ENCODE results near the gene RPP25L. TPM values are rescaled to one million over a fixed set of nuclear protein-coding genes. Genes with fewer than 3 reads are reported as not detected.

Gene RPP25L
- total RNA-seq, 1 donor from 2014 or later, result 17.5 TPM

- peak overlapping the region; percentile 73 for H3K4me3 Mint-ChIP-seq
- ATAC-seq (ENCODE audit: low read depth) (no peak), DNase-seq (no peak)
- no peaks in the 10 kb centered on the region for H3K36me3 Mint-ChIP-seq (ENCODE audit: low read depth)
- H3K27me3 Mint-ChIP-seq, result peaks cover 52% of the 10 kb centered on the region
- intact Hi-C loops (cut with micrococcal nuclease), result loop anchor here (1.0 kb wide), 1 partner anchor 9 kb away; the partner anchor contains the start of gene DCTN3
- H3K4me1 Mint-ChIP-seq, result peaks cover 22% of the 10 kb centered on the region
- CTCF ChIA-PET, result interaction anchor here (1.2 to 1.4 kb wide), 2 partner anchors 17 to 22 kb away, joined by 3 to 4 read pairs; partner anchors contain the start of gene GALT
- no peaks in the 10 kb centered on the region for H3K9me3 Mint-ChIP-seq
- TF ChIP-seq CTCF (IDR thresholded peaks at IDR 0.05), result no peak
- no peak overlapping the region for H3K27ac Mint-ChIP-seq
- POLR2A ChIA-PET, result interaction anchor here (1.7 kb wide), 1 partner anchor 9 kb away, joined by 7 read pairs; the partner anchor contains the start of gene SIGMAR1
These were observed 17.6 kb upstream of the RPP25L start for GRCh38 chr9:34629491-34629808.

DNA sequence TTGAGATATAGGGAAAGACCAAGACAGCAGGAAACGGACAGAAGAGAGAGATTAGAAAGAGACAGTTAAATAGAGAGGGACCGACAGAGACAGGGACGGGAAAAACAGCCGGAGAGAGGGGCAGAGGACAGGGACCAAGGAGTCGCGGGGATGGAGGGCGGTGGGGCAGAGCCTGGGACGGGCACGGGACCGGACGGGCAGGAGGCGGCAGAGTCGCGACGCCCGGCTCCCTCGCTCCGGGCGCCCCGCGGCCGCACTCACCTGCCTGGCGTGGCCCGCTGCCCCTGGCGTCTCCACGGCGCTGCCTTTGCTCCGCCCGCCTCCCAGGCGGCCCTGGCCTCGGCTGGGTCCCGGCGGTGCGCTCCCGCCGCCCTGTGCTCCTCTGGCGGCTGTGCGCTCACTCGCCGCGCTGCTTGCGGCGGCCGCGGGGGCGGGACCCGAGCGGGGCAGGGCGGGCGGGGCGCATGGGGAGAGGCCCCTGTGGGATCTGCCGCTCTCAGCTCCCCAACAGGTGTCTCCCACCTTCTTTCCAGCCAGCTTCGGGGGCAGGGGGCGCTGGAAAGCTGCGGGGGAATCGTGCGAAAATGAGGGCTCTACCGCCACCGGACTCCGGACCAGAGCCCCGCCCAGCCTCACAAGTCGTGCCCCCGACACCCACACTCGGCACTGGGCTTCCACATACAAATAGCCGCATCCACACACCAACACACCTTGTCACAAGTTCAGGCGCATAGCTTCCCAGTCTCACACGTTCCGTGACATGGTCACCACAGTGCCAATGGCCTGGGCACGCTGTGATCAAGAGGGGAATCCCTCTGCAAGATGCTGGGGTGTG is 17.0 kb upstream of the RPP25L start, which contains the start of gene ARID3C:
ARID3C (minus strand) TSS at position 411 of the 835 bp plus-strand sequence. CDS start 1,052 bp downstream, outside the sequence.
- ChIA-PET POLR2A (interaction anchor here (1.7 kb wide), 1 partner anchor 9 kb away, joined by 7 read pairs; the partner anchor contains the start of gene SIGMAR1), CTCF (interaction anchor here (1.4 kb wide), 1 partner anchor 18 kb away, joined by 4 read pairs; the partner anchor contains the start of gene GALT)
- peak; percentile 47 for DNase-seq
- H3K36me3 Mint-ChIP-seq (ENCODE audit: low read depth), result no peaks in the 10 kb centered on the region
- TF ChIP-seq CTCF (IDR thresholded peaks at IDR 0.05), result no peak
- ATAC-seq (ENCODE audit: low read depth), result peak; percentile 81
- H3K4me3 Mint-ChIP-seq, result peak within 1 kb of the TSS; percentile 78
- no peak within 1 kb of the TSS for H3K27ac Mint-ChIP-seq
- intact Hi-C loops (cut with micrococcal nuclease), result loop anchor here (1.0 kb wide), 1 partner anchor 9 kb away; the partner anchor contains the start of gene DCTN3
- H3K4me1 Mint-ChIP-seq, result peaks cover 21% of the 10 kb centered on the region
- peaks cover 57% of the 10 kb centered on the region for H3K27me3 Mint-ChIP-seq
- no peaks in the 10 kb centered on the region for H3K9me3 Mint-ChIP-seq

DNA sequence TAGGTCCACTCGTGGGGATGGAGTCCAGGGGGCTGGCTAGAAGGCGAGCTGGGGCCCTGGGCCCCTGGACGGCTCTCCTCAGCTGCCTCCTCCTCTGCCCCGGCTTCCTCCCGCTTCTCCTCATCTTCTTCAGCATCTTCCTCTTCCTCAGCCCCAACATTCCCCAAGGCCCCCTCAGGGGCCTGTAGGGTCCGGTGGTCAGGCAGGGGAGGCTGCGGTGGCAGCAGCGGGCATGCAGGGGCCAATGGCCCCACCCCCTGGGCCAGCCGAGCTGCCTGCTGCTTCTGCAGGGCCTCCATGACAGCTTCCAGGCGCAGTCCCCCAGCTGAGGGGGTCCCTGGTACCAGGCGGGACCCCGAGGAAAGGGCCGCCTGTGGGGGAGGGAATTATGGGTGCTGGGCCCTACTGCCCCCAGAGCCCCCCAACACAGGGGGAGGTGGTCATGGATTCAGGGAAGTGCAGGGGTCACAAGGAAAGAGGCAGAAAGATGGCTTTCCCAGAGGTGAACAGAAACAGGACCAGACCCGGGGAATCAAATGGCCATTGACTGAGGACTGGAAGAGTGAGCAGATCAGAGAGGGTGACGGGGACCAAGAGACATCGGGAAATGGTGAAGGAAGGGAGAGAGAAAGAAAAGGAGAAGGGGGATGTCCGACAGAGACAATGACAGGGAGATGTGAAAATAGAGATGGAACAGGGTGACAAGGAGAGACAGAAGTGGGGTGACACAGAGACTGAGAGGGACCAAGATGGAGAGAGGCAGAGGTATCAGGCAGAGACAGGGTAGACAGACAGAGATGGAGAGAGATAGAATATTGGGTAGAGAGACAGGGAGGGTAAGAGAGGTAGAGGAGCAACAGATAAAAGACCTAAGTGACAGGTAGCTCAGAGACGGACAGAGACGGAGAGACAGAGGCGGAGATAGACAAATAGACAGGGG is 16.1 kb upstream of the RPP25L start:
- ChIA-PET CTCF (no interaction called here), POLR2A (no interaction called here)
- H3K27ac Mint-ChIP-seq, result no peak overlapping the region
- no peaks in the 10 kb centered on the region for H3K9me3 Mint-ChIP-seq
- ATAC-seq (ENCODE audit: low read depth), result no peak
- peaks cover 62% of the 10 kb centered on the region for H3K27me3 Mint-ChIP-seq
- H3K36me3 Mint-ChIP-seq (ENCODE audit: low read depth), result no peaks in the 10 kb centered on the region
- H3K4me1 Mint-ChIP-seq, result peaks cover 25% of the 10 kb centered on the region
- TF ChIP-seq CTCF (IDR thresholded peaks at IDR 0.05), result no peak
- intact Hi-C loops (cut with micrococcal nuclease), result no loop called here
- no peak for DNase-seq
- peak overlapping the region; percentile 78 for H3K4me3 Mint-ChIP-seq

DNA sequence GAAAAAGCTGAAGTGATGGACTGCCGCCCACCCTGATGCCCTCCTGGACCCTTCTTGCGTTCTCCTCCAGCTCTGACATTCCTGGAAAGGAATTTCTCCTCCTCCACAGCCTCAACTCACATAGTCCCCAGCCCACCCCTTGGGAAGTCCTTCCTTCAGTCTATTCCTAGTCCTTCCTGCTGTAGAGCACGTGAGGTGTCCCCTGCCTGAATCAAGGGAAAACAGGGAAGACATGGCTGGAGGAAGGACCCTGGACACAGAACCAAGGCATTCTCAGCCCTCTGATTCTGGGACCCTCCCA is 13.2 kb upstream of the RPP25L start:
- H3K4me3 Mint-ChIP-seq, result no peak overlapping the region
- peaks cover 69% of the 10 kb centered on the region for H3K27me3 Mint-ChIP-seq
- H3K36me3 Mint-ChIP-seq (ENCODE audit: low read depth), result peaks cover 2% of the 10 kb centered on the region
- TF ChIP-seq CTCF (IDR thresholded peaks at IDR 0.05), result no peak
- intact Hi-C loops (cut with micrococcal nuclease), result no loop called here
- H3K27ac Mint-ChIP-seq, result no peak overlapping the region
- ATAC-seq (ENCODE audit: low read depth) (no peak), DNase-seq (no peak)
- CTCF ChIA-PET, result interaction anchor here (1.4 to 7.6 kb wide), 3 partner anchors 9 to 33 kb away, joined by 3 to 51 read pairs (median 3); no protein-coding TSS in a partner anchor
- POLR2A ChIA-PET, result interaction anchor here (0.8 to 1.7 kb wide), 2 partner anchors 9 to 40 kb away, joined by 5 read pairs; no protein-coding TSS in a partner anchor
- H3K9me3 Mint-ChIP-seq, result no peaks in the 10 kb centered on the region
- peaks cover 32% of the 10 kb centered on the region for H3K4me1 Mint-ChIP-seq
